ENCODE measurements around the gene CTNNA2.

The CTNNA2 gene

GRCh38 chr2:80348953-80349352 is 836.1 kb downstream of the CTNNA2 start:
- no peak for DNase-seq

- no peak for DNase-seq
Observed at GRCh38 chr2:80351231-80351630, 838.4 kb downstream of the CTNNA2 start.

- DNase-seq = no peak
Observed at GRCh38 chr2:80354858-80355257, 842.0 kb downstream of the CTNNA2 start.

GRCh38 chr2:80361904-80362303 is 849.1 kb downstream of the CTNNA2 start:
- no peak for DNase-seq

- DNase-seq = no peak
Observed at GRCh38 chr2:80363330-80363729, 850.5 kb downstream of the CTNNA2 start.

- DNase-seq = no peak
Observed at GRCh38 chr2:80363791-80364349, 851.0 kb downstream of the CTNNA2 start.

- no peak for DNase-seq
Observed at GRCh38 chr2:80364524-80365212, 851.8 kb downstream of the CTNNA2 start.

GRCh38 chr2:80365762-80366161 is 852.9 kb downstream of the CTNNA2 start:
- DNase-seq = no peak

- DNase-seq = no peak
Observed at GRCh38 chr2:80370375-80371009, 857.6 kb downstream of the CTNNA2 start.

GRCh38 chr2:80374105-80374504 is 861.3 kb downstream of the CTNNA2 start:
- no peak for DNase-seq

- no peak for DNase-seq
Observed at GRCh38 chr2:80377071-80377470, 864.2 kb downstream of the CTNNA2 start.

GRCh38 chr2:80380736-80381135 is 867.9 kb downstream of the CTNNA2 start:
- DNase-seq = no peak

- no peak for DNase-seq
Observed at GRCh38 chr2:80381666-80382065, 868.8 kb downstream of the CTNNA2 start.

GRCh38 chr2:80392441-80392840 is 879.6 kb downstream of the CTNNA2 start:
- DNase-seq = no peak

- DNase-seq = no peak
Observed at GRCh38 chr2:80393991-80394390, 881.1 kb downstream of the CTNNA2 start.

- no peak for DNase-seq
Observed at GRCh38 chr2:80395251-80395650, 882.4 kb downstream of the CTNNA2 start.

- DNase-seq = no peak
Observed at GRCh38 chr2:80396276-80396675, 883.4 kb downstream of the CTNNA2 start.

- DNase-seq = no peak
Observed at GRCh38 chr2:80403081-80403480, 890.2 kb downstream of the CTNNA2 start.

- DNase-seq = no peak
Observed at GRCh38 chr2:80407377-80407776, 894.5 kb downstream of the CTNNA2 start.

GRCh38 chr2:80410346-80410745 is 897.5 kb downstream of the CTNNA2 start:
- DNase-seq = no peak

- no peak for DNase-seq
Observed at GRCh38 chr2:80413136-80413535, 900.3 kb downstream of the CTNNA2 start.

GRCh38 chr2:80417737-80418136 is 904.9 kb downstream of the CTNNA2 start:
- no peak for DNase-seq

- no peak for DNase-seq
Observed at GRCh38 chr2:80420530-80421208, 907.8 kb downstream of the CTNNA2 start.

- DNase-seq = no peak
Observed at GRCh38 chr2:80429251-80429650, 916.4 kb downstream of the CTNNA2 start.

Data from CD4-positive, alpha-beta T cell treated with Interleukin-12 subunit alpha and Interleukin-12 subunit beta, for 1 hour (primary cell).